PC-3 (cell line): ENCODE data around the gene RFC1. TPM values are rescaled to one million over a fixed set of nuclear protein-coding genes. Genes with fewer than 3 reads are reported as not detected.

Experiments used
- ATAC-seq: fragments of 200-7000 bp; cut with Tn5 transposase; 2 replicates; pipeline ENCODE4 v1.9.1; 2020; ENCODE audit warnings: mild to moderate bottlenecking, moderate library complexity
- BruUV-seq: library from RNA; stranded (reverse); fragments of 400-500 nt; replicated peaks from 2 replicates; lab custom pipeline; 2021; lab: Mats Ljungman, UMichigan
- CTCF ChIA-PET: fragments of 300-600 bp; sonication (Branson Sonifier 250); formaldehyde crosslinking; loops from one replicate; lab custom pipeline; 2022; ENCODE audit warnings: antibody characterized with exemption; lab: Charles Lee
- POLR2A ChIA-PET: fragments of 300-600 bp; sonication (Branson Sonifier 250); formaldehyde crosslinking; loops from one replicate; lab custom pipeline; 2022; ENCODE audit warnings: antibody characterized with exemption; ENCODE audit not compliant: unreplicated experiment; lab: Charles Lee
- DNase-seq: peaks from one replicate; pipeline ENCODE4 v3.0.0-alpha.2; 2015
- H2AFZ ChIP-seq: fragments of 300-600 bp; sonication (generic); 2 replicates; pipeline ENCODE4 v1.6.0; 2016; ENCODE audit warnings: antibody characterized with exemption, low read length
- H3F3A ChIP-seq: fragments of 300-600 bp; sonication (generic); one replicate; pipeline ENCODE4 v1.6.0; 2017; ENCODE audit warnings: antibody characterized with exemption, low read length, control low read depth, mild to moderate bottlenecking; ENCODE audit not compliant: unreplicated experiment
- H3K27ac ChIP-seq: fragments of 300-600 bp; sonication (generic); 2 replicates; pipeline ENCODE4 v1.5.1; 2016; ENCODE audit warnings: mild to moderate bottlenecking, low read length
- H3K27me3 ChIP-seq: fragments of 300-600 bp; sonication (generic); 2 replicates; pipeline ENCODE4 v1.6.1; 2016; ENCODE audit warnings: low read length, mixed read lengths
- H3K36me3 ChIP-seq: fragments of 300-600 bp; sonication (generic); 2 replicates; pipeline ENCODE4 v1.6.1; 2016; ENCODE audit warnings: low read depth, mixed run types, low read length, mixed read lengths
- H3K4me1 ChIP-seq: fragments of 300-600 bp; sonication (generic); 2 replicates; pipeline ENCODE4 v1.5.1; 2016; ENCODE audit warnings: low read length; ENCODE audit not compliant: insufficient read depth
- H3K4me2 ChIP-seq: fragments of 300-600 bp; sonication (generic); 2 replicates; pipeline ENCODE4 v1.6.0; 2016; ENCODE audit warnings: low read length
- H3K4me3 ChIP-seq: fragments of 300-600 bp; sonication (generic); 2 replicates; pipeline ENCODE4 v1.5.1; 2016; ENCODE audit warnings: mild to moderate bottlenecking, low read length, mixed read lengths
- H3K79me2 ChIP-seq: fragments of 300-600 bp; sonication (generic); 2 replicates; pipeline ENCODE4 v1.6.1; 2017; ENCODE audit warnings: low read length, mixed read lengths
- H3K9ac ChIP-seq: fragments of 300-600 bp; sonication (generic); 2 replicates; pipeline ENCODE4 v1.6.0; 2016; ENCODE audit warnings: mild to moderate bottlenecking, low read length
- H3K9me2 ChIP-seq: fragments of 300-600 bp; sonication (generic); replicated peaks from 2 replicates; pipeline ENCODE4 v1.6.1; 2016; ENCODE audit warnings: mixed run types, low read length, mixed read lengths
- H3K9me3 ChIP-seq: fragments of 300-600 bp; sonication (generic); 2 replicates; pipeline ENCODE4 v1.6.1; 2016; ENCODE audit warnings: low read length, mixed read lengths
- H4K20me1 ChIP-seq: fragments of 300-600 bp; sonication (generic); 2 replicates; pipeline ENCODE4 v1.6.1; 2016; ENCODE audit warnings: low read length, mixed read lengths
- EZH2 ChIP-seq: fragments of 300-600 bp; sonication (generic); IDR thresholded peaks from one replicate; pipeline ENCODE4 v1.6.1; 2017; ENCODE audit warnings: antibody characterized with exemption, mild to moderate bottlenecking, low read length; ENCODE audit not compliant: unreplicated experiment
- EZH2phosphoT487 ChIP-seq: fragments of 300-600 bp; sonication (generic); IDR thresholded peaks from 2 replicates; pipeline ENCODE4 v1.6.1; 2018; ENCODE audit warnings: mild to moderate bottlenecking, antibody characterized with exemption, low read length, borderline replicate concordance
- intact Hi-C: fragments of 100-400 bp; cut with micrococcal nuclease; formaldehyde crosslinking; loops from 2 replicates; pipeline ENCODE4 v1.9.0; 2023
- total RNA-seq: library from RNA; depleted of rRNA; stranded (reverse); fragments of >200 nt; gene quantifications from 2 replicates; pipeline ENCODE4 v1.2.3, GENCODE V29; 2014
- TF ChIP-seq, protein P1 (sequence below): fragments of 300-600 bp; sonication (generic); conservative IDR thresholded peaks from 2 replicates; pipeline ENCODE4 v1.5.1; 2017; ENCODE audit warnings: antibody characterized with exemption, low read depth, mild to moderate bottlenecking, low read length

RFC1 gene
- total RNA-seq, 1 experiment from 2014 or later = 43.9 TPM

DNA sequence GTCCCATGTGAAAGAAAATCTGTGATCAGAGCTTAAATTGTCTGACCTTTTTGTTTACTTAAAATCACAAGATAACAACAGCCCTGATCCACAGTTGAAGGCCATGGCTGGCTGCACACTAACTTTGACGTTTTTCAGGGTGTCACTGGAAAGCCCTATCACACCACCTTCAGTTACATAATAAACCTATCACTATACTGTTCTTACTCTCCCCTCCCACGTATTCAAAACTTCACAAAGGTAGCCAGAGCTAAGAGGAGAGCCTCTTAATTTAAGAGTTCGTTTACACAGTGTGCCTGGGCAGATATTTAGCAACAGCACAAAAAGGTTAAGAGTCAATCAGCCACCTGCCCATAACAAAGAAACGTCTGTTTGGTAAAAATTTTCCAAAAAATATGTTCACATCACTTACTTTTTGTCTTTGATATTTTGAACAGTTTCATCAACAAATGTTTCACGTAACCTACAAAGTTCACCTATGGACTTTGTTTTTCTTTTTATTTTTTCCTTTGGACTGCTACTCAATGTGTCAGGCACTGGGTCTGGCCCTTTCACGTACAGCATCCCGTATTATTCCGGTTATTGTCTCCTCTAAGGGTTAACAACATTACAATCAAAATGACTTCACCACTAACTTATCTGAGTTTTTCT is 25.0 kb downstream of the RFC1 start:
- Histone ChIP-seq H3K4me3 (no peak overlapping the region), H3K79me2 (0 out of 2 replicates have a peak, but pooled peaks cover 21% of the 10 kb centered on the region), H3K9ac (no peak overlapping the region), H3K36me3 (no peaks in the 10 kb centered on the region; the same call in 1 of the 2 replicates), H3K27me3 (no peaks in the 10 kb centered on the region), H4K20me1 (no peaks in the 10 kb centered on the region), H3K9me2 (no peaks in the 10 kb centered on the region), H3K27ac (no peak overlapping the region), H3F3A (no peaks in the 10 kb centered on the region), H3K4me1 (no peaks in the 10 kb centered on the region), H3K9me3 (no peaks in the 10 kb centered on the region), H2AFZ (no peak overlapping the region), H3K4me2 (no peak overlapping the region)
- ChIA-PET CTCF (interaction anchor here (0.7 kb wide), 1 partner anchor 425 kb away, joined by 3 read pairs; no protein-coding TSS in a partner anchor), POLR2A (no interaction called here)
- intact Hi-C loops = no loop called here
- DNase-seq (no peak), ATAC-seq (no peak)
- no peak for TF ChIP-seq EZH2
- no peak for TF ChIP-seq EZH2phosphoT487
- TF ChIP-seq, protein P1, sequence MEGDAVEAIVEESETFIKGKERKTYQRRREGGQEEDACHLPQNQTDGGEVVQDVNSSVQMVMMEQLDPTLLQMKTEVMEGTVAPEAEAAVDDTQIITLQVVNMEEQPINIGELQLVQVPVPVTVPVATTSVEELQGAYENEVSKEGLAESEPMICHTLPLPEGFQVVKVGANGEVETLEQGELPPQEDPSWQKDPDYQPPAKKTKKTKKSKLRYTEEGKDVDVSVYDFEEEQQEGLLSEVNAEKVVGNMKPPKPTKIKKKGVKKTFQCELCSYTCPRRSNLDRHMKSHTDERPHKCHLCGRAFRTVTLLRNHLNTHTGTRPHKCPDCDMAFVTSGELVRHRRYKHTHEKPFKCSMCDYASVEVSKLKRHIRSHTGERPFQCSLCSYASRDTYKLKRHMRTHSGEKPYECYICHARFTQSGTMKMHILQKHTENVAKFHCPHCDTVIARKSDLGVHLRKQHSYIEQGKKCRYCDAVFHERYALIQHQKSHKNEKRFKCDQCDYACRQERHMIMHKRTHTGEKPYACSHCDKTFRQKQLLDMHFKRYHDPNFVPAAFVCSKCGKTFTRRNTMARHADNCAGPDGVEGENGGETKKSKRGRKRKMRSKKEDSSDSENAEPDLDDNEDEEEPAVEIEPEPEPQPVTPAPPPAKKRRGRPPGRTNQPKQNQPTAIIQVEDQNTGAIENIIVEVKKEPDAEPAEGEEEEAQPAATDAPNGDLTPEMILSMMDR = no peak
- BruUV-seq = TSS peak; percentile 22

DNA sequence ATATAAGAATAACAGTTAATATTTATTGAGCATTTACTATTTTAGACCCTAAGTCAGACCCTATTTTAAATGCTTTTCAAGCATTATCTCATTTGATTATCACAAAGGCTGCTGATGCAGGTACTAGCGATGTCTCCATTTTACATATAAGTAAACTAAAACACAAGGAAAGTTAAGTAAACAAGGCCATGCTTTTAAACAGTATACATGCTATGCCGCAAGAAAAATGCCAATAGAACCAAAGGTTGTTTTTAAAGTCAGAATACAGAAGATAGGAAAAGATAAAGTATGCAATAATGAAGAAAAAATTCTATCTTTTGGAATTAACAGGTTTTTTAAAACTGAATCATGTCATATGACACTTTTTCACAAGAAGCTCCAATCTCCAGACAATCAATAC is 26.2 kb downstream of the RFC1 start:
- ChIA-PET CTCF (no interaction called here), POLR2A (no interaction called here)
- Histone ChIP-seq H3K27ac (no peak overlapping the region), H3K79me2 (0 out of 2 replicates have a peak, but pooled peaks cover 18% of the 10 kb centered on the region), H3K9ac (no peak overlapping the region), H3K4me3 (no peak overlapping the region), H3K9me3 (no peaks in the 10 kb centered on the region), H4K20me1 (no peaks in the 10 kb centered on the region), H3K4me2 (no peak overlapping the region), H3K4me1 (no peaks in the 10 kb centered on the region), H3K36me3 (no peaks in the 10 kb centered on the region; the same call in 1 of the 2 replicates), H2AFZ (no peak overlapping the region), H3K9me2 (no peaks in the 10 kb centered on the region), H3F3A (no peaks in the 10 kb centered on the region), H3K27me3 (no peaks in the 10 kb centered on the region)
- no peak for DNase-seq
- no peak for TF ChIP-seq EZH2
- no peak for TF ChIP-seq EZH2phosphoT487
- intact Hi-C loops = no loop called here
- BruUV-seq = no TSS peak
- no peak for ATAC-seq

DNA sequence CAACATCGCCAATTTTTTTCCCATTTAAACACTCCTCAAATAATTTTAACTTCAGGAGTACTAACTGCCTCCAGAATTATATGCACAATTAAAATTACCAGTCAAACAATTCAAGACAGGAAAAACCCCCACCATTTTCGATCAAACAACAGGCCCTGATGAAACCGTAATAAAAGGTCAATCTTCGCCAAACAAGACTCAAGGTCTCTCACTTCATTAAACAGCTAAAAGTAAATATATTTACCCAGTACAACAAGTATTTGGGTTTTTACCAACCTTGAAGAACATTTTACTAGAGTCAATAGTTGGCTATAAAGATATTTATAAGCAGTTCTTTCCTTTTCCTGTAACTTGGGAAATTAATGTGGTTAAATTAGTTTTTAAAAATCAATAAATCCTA is 28.3 kb downstream of the RFC1 start:
- Histone ChIP-seq H3K4me3 (no peak overlapping the region), H3K9ac (no peak overlapping the region), H3K27ac (no peak overlapping the region), H3F3A (no peaks in the 10 kb centered on the region), H4K20me1 (no peaks in the 10 kb centered on the region), H3K9me2 (no peaks in the 10 kb centered on the region), H3K36me3 (no peaks in the 10 kb centered on the region; the same call in 1 of the 2 replicates), H2AFZ (no peak overlapping the region), H3K27me3 (no peaks in the 10 kb centered on the region), H3K9me3 (no peaks in the 10 kb centered on the region), H3K4me2 (no peak overlapping the region), H3K4me1 (no peaks in the 10 kb centered on the region), H3K79me2 (peaks cover 31% of the 10 kb centered on the region)
- BruUV-seq = no TSS peak
- CTCF ChIA-PET = no interaction called here
- intact Hi-C loops = no loop called here
- ATAC-seq (no peak), DNase-seq (no peak)
- TF ChIP-seq EZH2phosphoT487 (no peak), EZH2 (no peak)
- TF ChIP-seq, protein P1 = no peak
- POLR2A ChIA-PET = no interaction called here
